ENCODE data around the gene GBE1.

DNA sequence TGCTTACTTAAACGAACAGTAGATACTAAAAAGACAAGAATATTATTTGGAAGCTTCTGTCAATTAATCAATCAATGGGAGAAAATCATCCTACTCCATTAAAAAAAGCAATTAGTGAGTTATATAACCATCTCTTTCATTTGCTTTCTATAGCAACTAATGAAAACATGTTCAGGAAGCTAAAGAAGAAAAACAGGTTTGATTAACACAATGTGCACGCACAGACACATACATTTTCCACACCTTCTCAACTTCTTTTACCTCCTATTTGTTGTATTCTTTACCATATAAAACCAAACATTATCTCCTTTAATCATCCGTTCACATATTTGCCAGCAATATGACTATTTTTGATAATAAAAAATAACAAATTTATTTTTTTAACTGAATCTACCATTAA, 111.3 kb downstream of the GBE1 start:
- TF ChIP-seq, protein P1, sequence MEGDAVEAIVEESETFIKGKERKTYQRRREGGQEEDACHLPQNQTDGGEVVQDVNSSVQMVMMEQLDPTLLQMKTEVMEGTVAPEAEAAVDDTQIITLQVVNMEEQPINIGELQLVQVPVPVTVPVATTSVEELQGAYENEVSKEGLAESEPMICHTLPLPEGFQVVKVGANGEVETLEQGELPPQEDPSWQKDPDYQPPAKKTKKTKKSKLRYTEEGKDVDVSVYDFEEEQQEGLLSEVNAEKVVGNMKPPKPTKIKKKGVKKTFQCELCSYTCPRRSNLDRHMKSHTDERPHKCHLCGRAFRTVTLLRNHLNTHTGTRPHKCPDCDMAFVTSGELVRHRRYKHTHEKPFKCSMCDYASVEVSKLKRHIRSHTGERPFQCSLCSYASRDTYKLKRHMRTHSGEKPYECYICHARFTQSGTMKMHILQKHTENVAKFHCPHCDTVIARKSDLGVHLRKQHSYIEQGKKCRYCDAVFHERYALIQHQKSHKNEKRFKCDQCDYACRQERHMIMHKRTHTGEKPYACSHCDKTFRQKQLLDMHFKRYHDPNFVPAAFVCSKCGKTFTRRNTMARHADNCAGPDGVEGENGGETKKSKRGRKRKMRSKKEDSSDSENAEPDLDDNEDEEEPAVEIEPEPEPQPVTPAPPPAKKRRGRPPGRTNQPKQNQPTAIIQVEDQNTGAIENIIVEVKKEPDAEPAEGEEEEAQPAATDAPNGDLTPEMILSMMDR (IDR thresholded peaks at IDR 0.05): no peak
- TF ChIP-seq EZH2 (IDR thresholded peaks at IDR 0.05) (no peak), EZH2phosphoT487 (IDR thresholded peaks at IDR 0.05) (no peak)

Measured in neural progenitor cell (in vitro differentiated cells).